GM15510 (cell line): ENCODE data around the gene FLT1.

ENCODE experiments used
- POLR2A ChIP-seq: IDR thresholded peaks from 3 replicates; pipeline ENCODE4 v1.6.1; 2011; ENCODE audit warnings: borderline replicate concordance; ENCODE audit not compliant: insufficient read length; ENCODE audit errors: extremely low read depth

FLT1 gene

GRCh38 chr13:28468023-28468915, 26.7 kb downstream of the FLT1 start:
- TF ChIP-seq POLR2A: no peak

- TF ChIP-seq POLR2A: no peak
Measured at GRCh38 chr13:28467034-28467433, 27.9 kb downstream of the FLT1 start.

- no peak for TF ChIP-seq POLR2A
Measured at GRCh38 chr13:28466151-28466550, 28.8 kb downstream of the FLT1 start.

- no peak for TF ChIP-seq POLR2A
Measured at GRCh38 chr13:28464861-28465460, 30.0 kb downstream of the FLT1 start.

GRCh38 chr13:28463481-28463880, 31.4 kb downstream of the FLT1 start:
- TF ChIP-seq POLR2A: no peak

- TF ChIP-seq POLR2A: no peak
Measured at GRCh38 chr13:28459911-28460310, 35.0 kb downstream of the FLT1 start.

GRCh38 chr13:28458608-28459007, 36.3 kb downstream of the FLT1 start:
- TF ChIP-seq POLR2A: no peak

- TF ChIP-seq POLR2A: no peak
Measured at GRCh38 chr13:28458051-28458450, 36.9 kb downstream of the FLT1 start.

GRCh38 chr13:28457521-28457920, 37.4 kb downstream of the FLT1 start:
- TF ChIP-seq POLR2A: no peak

- TF ChIP-seq POLR2A: no peak
Measured at GRCh38 chr13:28455580-28456194, 39.2 kb downstream of the FLT1 start.

GRCh38 chr13:28452755-28453154, 42.2 kb downstream of the FLT1 start:
- TF ChIP-seq POLR2A: no peak

GRCh38 chr13:28451482-28452217, 43.3 kb downstream of the FLT1 start:
- TF ChIP-seq POLR2A: no peak

GRCh38 chr13:28449826-28450773, 44.8 kb downstream of the FLT1 start:
- TF ChIP-seq POLR2A: no peak

- TF ChIP-seq POLR2A: no peak
Measured at GRCh38 chr13:28448651-28449358, 46.1 kb downstream of the FLT1 start.

- no peak for TF ChIP-seq POLR2A
Measured at GRCh38 chr13:28447989-28448388, 46.9 kb downstream of the FLT1 start.
